Prostate gland (tissue), 2 donors: Measurements from ENCODE around the gene OTOP3. TPM values are rescaled to one million over a fixed set of nuclear protein-coding genes. Genes with fewer than 3 reads are reported as not detected.

Source experiments
- DNase-seq: peaks from one replicate; pipeline ENCODE4 v3.0.0-alpha.2; 2019; ENCODE audit warnings: low spot score
- H3K27ac ChIP-seq, 2 donors: fragments of 200-600 bp; sonication (generic); 2 replicates each; pipeline ENCODE4 v1.5.1; 2017 to 2019
- H3K27me3 ChIP-seq: fragments of 200-600 bp; sonication (generic); replicated peaks from 2 replicates; pipeline ENCODE4 v1.5.1; 2019; ENCODE audit not compliant: insufficient read depth
- H3K36me3 ChIP-seq, 2 donors: fragments of 200-600 bp; sonication (generic); 1 replicate in 1 of 2; 2 replicates in 1 of 2; pipeline versions ENCODE4 v1.5.1 to v1.8.1; 2017 to 2019
- H3K4me1 ChIP-seq: fragments of 200-600 bp; sonication (generic); replicated peaks from 2 replicates; pipeline ENCODE4 v1.5.1; 2019
- H3K4me3 ChIP-seq, 2 donors: fragments of 200-600 bp; sonication (generic); 2 replicates each; pipeline ENCODE4 v1.5.1; 2017 to 2019
- H3K9me3 ChIP-seq: fragments of 200-600 bp; sonication (generic); 2 replicates; pipeline ENCODE4 v1.5.1; 2017
- POLR2A ChIP-seq: fragments of 450-650 bp; IDR thresholded peaks from one replicate; pipeline ENCODE4 v1.6.1; 2016; ENCODE audit warnings: antibody characterized with exemption, mild to moderate bottlenecking
- POLR2AphosphoS5 ChIP-seq: sonication (generic); formaldehyde crosslinking; IDR thresholded peaks from one replicate; pipeline ENCODE4 v1.6.1; 2017; ENCODE audit warnings: antibody characterized with exemption
- WGBS: methylation state at CpG from one replicate; pipeline ENCODE4 v1.1.5; 2018; 5-methylcytosine and 5-hydroxymethylcytosine counted together
- intact Hi-C: fragments of 100-400 bp; cut with DNase I; formaldehyde crosslinking; loops from one replicate; pipeline ENCODE4 v1.14.2; 2022
- total RNA-seq, 2 donors: library from RNA; depleted of rRNA; stranded (reverse); fragments of >200 nt; gene quantifications; one replicate each; pipeline ENCODE4 v1.1.0, GENCODE V29; 2016
- TF ChIP-seq, protein P1 (sequence below), 4 experiments: fragments of 200-600 bp in 2 of 4; fragments of 450-650 bp in 2 of 4; sonication (generic) in 2 of 4; IDR thresholded peaks; 1 replicate in 3 of 4; 2 replicates in 1 of 4; pipeline ENCODE4 v1.5.1; 2016 to 2019; ENCODE audit warnings: antibody characterized with exemption in 4 of 4, mild to moderate bottlenecking in 2 of 4, moderate library complexity in 2 of 4

Gene OTOP3
- total RNA-seq, 2 donors from 2014 or later: not detected

DNA sequence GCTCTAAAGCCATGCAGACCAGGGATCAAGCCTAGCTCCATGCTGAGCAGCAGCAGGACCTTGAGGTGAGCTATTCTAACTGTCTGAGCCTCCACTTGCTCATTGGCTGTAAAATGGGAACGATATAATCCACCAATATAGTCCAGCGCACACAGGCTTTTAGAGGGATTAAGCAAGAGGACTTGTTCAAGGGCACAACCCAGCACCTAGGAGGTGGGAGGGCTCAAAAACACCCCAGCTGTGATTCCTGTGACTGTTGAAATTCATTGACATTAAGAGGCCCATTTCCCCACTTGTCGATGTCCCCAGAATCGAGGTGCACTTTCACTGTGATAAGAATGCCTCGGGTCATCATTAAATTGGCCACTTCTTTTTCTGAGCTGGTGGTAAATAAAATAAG lies 16.8 kb upstream of the OTOP3 start:
- TF ChIP-seq, protein P1, sequence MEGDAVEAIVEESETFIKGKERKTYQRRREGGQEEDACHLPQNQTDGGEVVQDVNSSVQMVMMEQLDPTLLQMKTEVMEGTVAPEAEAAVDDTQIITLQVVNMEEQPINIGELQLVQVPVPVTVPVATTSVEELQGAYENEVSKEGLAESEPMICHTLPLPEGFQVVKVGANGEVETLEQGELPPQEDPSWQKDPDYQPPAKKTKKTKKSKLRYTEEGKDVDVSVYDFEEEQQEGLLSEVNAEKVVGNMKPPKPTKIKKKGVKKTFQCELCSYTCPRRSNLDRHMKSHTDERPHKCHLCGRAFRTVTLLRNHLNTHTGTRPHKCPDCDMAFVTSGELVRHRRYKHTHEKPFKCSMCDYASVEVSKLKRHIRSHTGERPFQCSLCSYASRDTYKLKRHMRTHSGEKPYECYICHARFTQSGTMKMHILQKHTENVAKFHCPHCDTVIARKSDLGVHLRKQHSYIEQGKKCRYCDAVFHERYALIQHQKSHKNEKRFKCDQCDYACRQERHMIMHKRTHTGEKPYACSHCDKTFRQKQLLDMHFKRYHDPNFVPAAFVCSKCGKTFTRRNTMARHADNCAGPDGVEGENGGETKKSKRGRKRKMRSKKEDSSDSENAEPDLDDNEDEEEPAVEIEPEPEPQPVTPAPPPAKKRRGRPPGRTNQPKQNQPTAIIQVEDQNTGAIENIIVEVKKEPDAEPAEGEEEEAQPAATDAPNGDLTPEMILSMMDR (IDR thresholded peaks at IDR 0.05): no peak
- no peak for TF ChIP-seq POLR2A
- no peak for TF ChIP-seq POLR2AphosphoS5
- H3K27me3 ChIP-seq: peaks cover 5% of the 10 kb centered on the region
- no peak overlapping the region for H3K4me3 ChIP-seq
- H3K27ac ChIP-seq: no peak overlapping the region
- no peaks in the 10 kb centered on the region for H3K9me3 ChIP-seq
- DNase-seq: no peak
- H3K36me3 ChIP-seq: no peaks in the 10 kb centered on the region
- peaks cover 3% of the 10 kb centered on the region for H3K4me1 ChIP-seq
- intact Hi-C loops: no loop called here
- WGBS: 90% methylated on average over 5 of the region's 5 CpGs

- H3K36me3 ChIP-seq: no peaks in the 10 kb centered on the region
- DNase-seq: no peak
- intact Hi-C loops: no loop called here
- no peak for TF ChIP-seq POLR2A
- TF ChIP-seq POLR2AphosphoS5: no peak
- TF ChIP-seq, protein P1 (IDR thresholded peaks at IDR 0.05): no peak
- H3K27me3 ChIP-seq: peaks cover 12% of the 10 kb centered on the region
- WGBS: 86% methylated on average over 63 of the region's 67 CpGs
- no peak overlapping the region for H3K4me3 ChIP-seq
- H3K9me3 ChIP-seq: no peaks in the 10 kb centered on the region
- H3K27ac ChIP-seq: no peak overlapping the region
- peaks cover 7% of the 10 kb centered on the region for H3K4me1 ChIP-seq
Observed at GRCh38 chr17:74919440-74920305, 16.0 kb upstream of the OTOP3 start.

DNA sequence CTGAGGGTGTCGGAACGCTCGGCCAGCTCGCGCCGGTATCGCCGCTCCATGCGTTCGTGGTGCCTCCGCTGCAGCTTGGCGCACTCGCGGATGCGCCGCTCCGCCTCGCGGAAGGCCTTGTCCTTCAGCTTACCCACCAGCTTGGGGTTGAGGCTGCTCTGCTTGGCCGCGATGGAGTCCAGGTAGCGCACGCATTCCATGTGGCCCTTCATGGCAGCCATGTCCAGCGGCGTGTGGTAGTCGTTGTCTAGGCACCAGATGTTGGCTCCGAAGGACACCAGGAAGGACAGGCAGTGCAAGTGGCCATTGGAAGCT lies 15.4 kb upstream of the OTOP3 start:
- no peak overlapping the region for H3K27ac ChIP-seq
- 86% methylated on average over 26 of the region's 27 CpGs for WGBS
- peaks cover 7% of the 10 kb centered on the region for H3K4me1 ChIP-seq
- no peaks in the 10 kb centered on the region for H3K36me3 ChIP-seq
- H3K27me3 ChIP-seq: peaks cover 18% of the 10 kb centered on the region
- H3K9me3 ChIP-seq: no peaks in the 10 kb centered on the region
- intact Hi-C loops: no loop called here
- no peak for TF ChIP-seq POLR2AphosphoS5
- TF ChIP-seq, protein P1 (IDR thresholded peaks at IDR 0.05): no peak
- TF ChIP-seq POLR2A: no peak
- no peak for DNase-seq
- no peak overlapping the region for H3K4me3 ChIP-seq

- DNase-seq: no peak
- Histone ChIP-seq H3K4me1 (peaks cover 7% of the 10 kb centered on the region), H3K4me3 (no peak overlapping the region), H3K27ac (no peak overlapping the region), H3K9me3 (no peaks in the 10 kb centered on the region), H3K27me3 (peaks cover 20% of the 10 kb centered on the region), H3K36me3 (no peaks in the 10 kb centered on the region)
- intact Hi-C loops: no loop called here
- WGBS: 47% methylated on average over 6 of the region's 6 CpGs
- TF ChIP-seq, protein P1 (IDR thresholded peaks at IDR 0.05): no peak
- no peak for TF ChIP-seq POLR2A
- no peak for TF ChIP-seq POLR2AphosphoS5
Observed at GRCh38 chr17:74920642-74921025, 15.1 kb upstream of the OTOP3 start.
